Measurements from ENCODE around the gene ASCL4. TPM values are rescaled to one million over a fixed set of nuclear protein-coding genes. Genes with fewer than 3 reads are reported as not detected.

The ASCL4 gene
- total RNA-seq, 1 experiment from 2014 or later: not detected

- Histone ChIP-seq H3K79me2 (ENCODE audit: low read depth) (no peaks in the 10 kb centered on the region), H4K20me1 (ENCODE audit: insufficient read depth) (no peaks in the 10 kb centered on the region), H3K27ac (no peak overlapping the region), H2AFZ (no peak overlapping the region), H3K4me3 (no peak overlapping the region), H3K36me3 (ENCODE audit: low read depth) (no peaks in the 10 kb centered on the region), H3K4me2 (no peak overlapping the region), H3K4me1 (replicated peaks; ENCODE audit: insufficient read depth) (no peaks in the 10 kb centered on the region), H3K9me3 (ENCODE audit: insufficient read depth, low read depth) (no peaks in the 10 kb centered on the region), H3K27me3 (ENCODE audit: insufficient read depth, low read depth) (peaks cover 83% of the 10 kb centered on the region), H3K9me2 (ENCODE audit: insufficient read depth) (no peaks in the 10 kb centered on the region), H3F3A (ENCODE audit: insufficient read depth, low read depth) (no peaks in the 10 kb centered on the region)
- BruUV-seq (replicated peaks): no TSS peak
- ChIA-PET CTCF (no interaction called here), POLR2A (ENCODE audit: unreplicated experiment) (no interaction called here)
- no peak for TF ChIP-seq EZH2 (IDR thresholded peaks at IDR 0.05; ENCODE audit: low read depth)
- no peak for TF ChIP-seq CTCF (conservative IDR thresholded peaks at IDR 0.05)
- intact Hi-C loops (cut with micrococcal nuclease; ENCODE audit: unreplicated experiment): no loop called here
- DNase-seq: no peak
Measured at GRCh38 chr12:107779077-107779831, 4.8 kb downstream of the ASCL4 start.

- Histone ChIP-seq H3K4me3 (no peak overlapping the region), H3K9me3 (ENCODE audit: insufficient read depth, low read depth) (no peaks in the 10 kb centered on the region), H3K9me2 (ENCODE audit: insufficient read depth) (no peaks in the 10 kb centered on the region), H3K79me2 (ENCODE audit: low read depth) (no peaks in the 10 kb centered on the region), H3K4me2 (no peak overlapping the region), H3F3A (ENCODE audit: insufficient read depth, low read depth) (no peaks in the 10 kb centered on the region), H4K20me1 (ENCODE audit: insufficient read depth) (no peaks in the 10 kb centered on the region), H3K4me1 (replicated peaks; ENCODE audit: insufficient read depth) (no peaks in the 10 kb centered on the region), H3K36me3 (ENCODE audit: low read depth) (no peaks in the 10 kb centered on the region), H3K27ac (no peak overlapping the region), H3K27me3 (ENCODE audit: insufficient read depth, low read depth) (peaks cover 84% of the 10 kb centered on the region), H2AFZ (no peak overlapping the region)
- intact Hi-C loops (cut with micrococcal nuclease; ENCODE audit: unreplicated experiment): no loop called here
- CTCF ChIA-PET: interaction anchor here (0.5 kb wide), 1 partner anchor 64 kb away, joined by 5 read pairs; no protein-coding TSS in a partner anchor
- no peak for TF ChIP-seq EZH2 (IDR thresholded peaks at IDR 0.05; ENCODE audit: low read depth)
- no peak for TF ChIP-seq CTCF (conservative IDR thresholded peaks at IDR 0.05)
- DNase-seq: no peak
- no TSS peak for BruUV-seq (replicated peaks)
- POLR2A ChIA-PET (ENCODE audit: unreplicated experiment): no interaction called here
Measured at GRCh38 chr12:107780298-107780697, 5.8 kb downstream of the ASCL4 start.

GRCh38 chr12:107782067-107782466, 7.6 kb downstream of the ASCL4 start:
- H4K20me1 ChIP-seq (ENCODE audit: insufficient read depth): no peaks in the 10 kb centered on the region
- H2AFZ ChIP-seq: no peak overlapping the region
- H3K27ac ChIP-seq: no peak overlapping the region
- BruUV-seq (replicated peaks): no TSS peak
- H3K27me3 ChIP-seq (ENCODE audit: insufficient read depth, low read depth): peaks cover 84% of the 10 kb centered on the region
- no peaks in the 10 kb centered on the region for H3F3A ChIP-seq (ENCODE audit: insufficient read depth, low read depth)
- H3K4me3 ChIP-seq: no peak overlapping the region
- no peaks in the 10 kb centered on the region for H3K79me2 ChIP-seq (ENCODE audit: low read depth)
- ChIA-PET CTCF (interaction anchor here (0.8 kb wide), 1 partner anchor 106 kb away, joined by 6 read pairs; no protein-coding TSS in a partner anchor), POLR2A (ENCODE audit: unreplicated experiment) (no interaction called here)
- intact Hi-C loops (cut with micrococcal nuclease; ENCODE audit: unreplicated experiment): no loop called here
- TF ChIP-seq EZH2 (IDR thresholded peaks at IDR 0.05; ENCODE audit: low read depth): no peak
- DNase-seq: no peak
- H3K9me2 ChIP-seq (ENCODE audit: insufficient read depth): no peaks in the 10 kb centered on the region
- no peaks in the 10 kb centered on the region for H3K9me3 ChIP-seq (ENCODE audit: insufficient read depth, low read depth)
- no peaks in the 10 kb centered on the region for H3K4me1 ChIP-seq (replicated peaks; ENCODE audit: insufficient read depth)
- no peak overlapping the region for H3K4me2 ChIP-seq
- no peaks in the 10 kb centered on the region for H3K36me3 ChIP-seq (ENCODE audit: low read depth)

Measured in PC-9 (cell line).